Measurements from ENCODE around the gene RIN1. TPM values are rescaled to one million over a fixed set of nuclear protein-coding genes. Genes with fewer than 3 reads are reported as not detected.
A peak's percentile ranks its signal among the peaks of the same experiment; 100 is the strongest.

RIN1 gene
- total RNA-seq, 2 experiments from 2014 or later, result 1.3 TPM

DNA sequence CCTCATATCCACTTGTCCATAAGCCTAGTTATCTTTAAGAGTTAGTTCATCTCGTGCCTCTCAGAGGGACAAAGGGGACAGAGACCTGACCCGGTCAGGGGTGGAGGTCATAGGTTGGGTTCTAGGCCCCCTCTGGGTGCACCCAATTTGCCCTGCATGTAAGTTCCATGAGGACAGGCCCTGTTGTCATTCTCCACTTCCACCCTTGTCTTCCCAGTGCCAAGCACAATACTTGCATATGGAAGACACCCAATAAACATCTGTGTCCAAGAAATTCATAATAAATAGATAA is 46.0 kb downstream of the RIN1 start:
- H3K9me3 Mint-ChIP-seq (ENCODE audit: insufficient read depth), result no peaks in the 10 kb centered on the region
- peaks cover 42% of the 10 kb centered on the region for H3K4me1 Mint-ChIP-seq (ENCODE audit: low read depth)
- peak overlapping the region; percentile 85 for H3K4me3 Mint-ChIP-seq
- peaks cover 26% of the 10 kb centered on the region for H3K27me3 Mint-ChIP-seq (ENCODE audit: low read depth)
- POLR2A ChIA-PET, result no interaction called here
- CTCF ChIA-PET, result interaction anchor here (1.7 kb wide), 2 partner anchors 21 to 22 kb away, joined by 4 to 10 read pairs; no protein-coding TSS in a partner anchor
- ATAC-seq (no peak), DNase-seq (no peak)
- peaks cover 4% of the 10 kb centered on the region for H3K36me3 Mint-ChIP-seq (ENCODE audit: low read depth)
- peak overlapping the region; percentile 24 for H3K27ac Mint-ChIP-seq

DNA sequence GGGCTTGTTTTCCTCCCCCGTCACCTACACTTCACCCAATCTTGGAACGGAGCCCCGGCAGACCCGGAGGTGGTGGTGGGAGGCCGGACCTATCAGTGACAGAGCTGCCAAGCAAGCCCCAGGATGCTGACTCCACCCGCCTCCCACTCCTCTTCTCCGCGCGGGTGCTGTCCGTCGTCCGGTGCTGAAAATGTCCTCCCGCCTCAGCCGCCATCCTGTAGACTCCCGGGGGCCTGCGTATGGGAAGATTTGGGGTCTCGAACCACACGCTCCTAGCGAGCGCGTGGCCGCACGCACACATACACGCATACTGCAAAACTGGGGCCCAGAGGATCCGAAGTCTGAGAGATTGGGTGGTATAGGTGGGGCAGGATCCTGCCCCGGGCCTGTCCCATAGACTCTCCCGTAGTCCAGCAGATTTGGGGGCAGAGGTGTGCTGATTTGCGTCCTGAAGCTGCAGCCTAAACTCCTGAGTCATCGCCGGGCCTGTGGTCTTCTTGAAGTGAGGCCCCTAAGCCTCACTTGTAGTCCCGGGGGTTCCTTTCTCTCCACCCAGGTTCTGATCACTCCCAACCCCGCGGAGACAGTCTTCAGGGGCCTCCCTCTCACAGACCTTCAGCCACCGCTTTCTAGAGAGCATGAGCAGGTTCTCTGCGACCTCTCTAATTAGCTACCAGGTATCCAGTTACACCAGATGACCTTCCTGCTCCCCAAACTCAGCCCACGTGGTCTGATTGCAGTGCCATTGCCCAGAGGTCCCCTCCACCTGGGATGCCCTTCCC is 46.5 kb downstream of the RIN1 start:
- peak overlapping the region; percentile 91 for H3K27ac Mint-ChIP-seq
- DNase-seq (peak; percentile 87), ATAC-seq (peak; percentile 62)
- H3K9me3 Mint-ChIP-seq (ENCODE audit: insufficient read depth), result no peaks in the 10 kb centered on the region
- peaks cover 4% of the 10 kb centered on the region for H3K36me3 Mint-ChIP-seq (ENCODE audit: low read depth)
- H3K4me3 Mint-ChIP-seq, result peak overlapping the region; percentile 85
- H3K27me3 Mint-ChIP-seq (ENCODE audit: low read depth), result peaks cover 26% of the 10 kb centered on the region
- POLR2A ChIA-PET, result interaction anchor here (0.8 to 2.1 kb wide), 9 partner anchors 9 to 237 kb away, joined by 3 to 7 read pairs (median 4); partner anchors contain the start of gene RAB1B
- CTCF ChIA-PET, result interaction anchor here (0.7 to 3.0 kb wide), 27 partner anchors 10 to 578 kb away, joined by 3 to 13 read pairs (median 4); partner anchors contain the start of genes BRMS1, KAT5 and RIN1
- peaks cover 42% of the 10 kb centered on the region for H3K4me1 Mint-ChIP-seq (ENCODE audit: low read depth)

DNA sequence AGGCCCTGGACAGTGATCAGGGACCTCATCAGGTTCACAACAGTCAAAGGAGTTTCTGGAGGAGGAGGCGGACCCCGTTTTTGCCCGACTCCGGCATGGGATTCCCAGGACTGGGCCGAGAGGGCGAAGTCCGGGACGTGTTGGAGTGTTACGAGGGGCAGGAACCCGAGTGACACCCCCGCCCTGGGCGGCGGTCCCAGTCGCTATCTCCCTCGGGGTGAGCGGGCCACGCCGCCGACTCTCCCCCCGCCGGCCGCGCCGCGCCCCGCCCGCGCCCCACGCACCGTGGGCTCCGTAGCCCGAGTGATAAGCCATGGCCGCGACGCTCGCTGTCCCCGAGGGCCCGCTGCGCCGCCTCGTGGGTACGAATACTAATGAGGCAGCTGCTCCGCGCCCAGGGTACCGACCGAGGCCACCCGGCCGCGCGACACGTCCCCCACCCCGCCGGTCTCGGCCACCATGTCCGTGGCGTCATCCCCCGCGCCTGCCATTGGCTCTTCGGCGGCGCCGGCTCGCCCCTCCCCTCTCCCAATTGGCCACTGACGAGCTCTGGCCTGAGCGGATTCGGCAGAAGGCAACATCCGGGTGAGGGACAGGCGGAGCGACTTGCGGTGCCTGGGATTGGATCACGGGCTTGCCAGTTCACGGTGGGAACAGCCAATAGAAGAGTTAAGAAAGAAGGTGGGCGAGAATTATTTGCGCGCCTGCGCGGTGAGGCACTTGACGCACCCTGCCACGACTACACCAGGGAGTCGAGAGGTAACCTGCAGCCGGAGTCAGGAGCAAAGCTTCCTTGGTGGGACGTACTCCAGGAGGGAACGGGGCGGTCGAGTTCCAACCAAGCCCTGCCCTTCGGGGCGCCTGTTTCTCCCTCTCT is 47.3 kb downstream of the RIN1 start, which contains the start of gene YIF1A:
Gene YIF1A (minus strand): TSS at position 473 of the 877 bp plus-strand sequence. CDS start 158 bp downstream, at position 315.
- DNase-seq, result peak; percentile 99
- H3K27ac Mint-ChIP-seq, result peak within 1 kb of the TSS; percentile 91
- peak within 1 kb of the TSS; percentile 85 for H3K4me3 Mint-ChIP-seq
- ChIA-PET CTCF (interaction anchor here (0.7 to 3.0 kb wide), 28 partner anchors 9 to 577 kb away, joined by 3 to 13 read pairs (median 4); partner anchors contain the start of genes BRMS1, KAT5, RBM4B and RIN1), POLR2A (interaction anchor here (0.8 to 2.1 kb wide), 11 partner anchors 9 to 236 kb away, joined by 3 to 7 read pairs (median 4); partner anchors contain the start of gene RAB1B)
- H3K4me1 Mint-ChIP-seq (ENCODE audit: low read depth), result peaks cover 42% of the 10 kb centered on the region
- H3K36me3 Mint-ChIP-seq (ENCODE audit: low read depth), result peaks cover 4% of the 10 kb centered on the region
- ATAC-seq, result peak; percentile 95
- H3K9me3 Mint-ChIP-seq (ENCODE audit: insufficient read depth), result no peaks in the 10 kb centered on the region
- peaks cover 26% of the 10 kb centered on the region for H3K27me3 Mint-ChIP-seq (ENCODE audit: low read depth)

GRCh38 chr11:66287889-66288670 is 48.2 kb downstream of the RIN1 start:
- ChIA-PET POLR2A (interaction anchor here (0.8 to 2.1 kb wide), 5 partner anchors 11 to 56 kb away, joined by 3 to 7 read pairs (median 3); partner anchors contain the start of genes CD248 and RAB1B), CTCF (interaction anchor here (0.9 to 3.0 kb wide), 16 partner anchors 8 to 576 kb away, joined by 3 to 13 read pairs (median 4); partner anchors contain the start of genes KAT5, RAB1B, RBM4B and RIN1)
- ATAC-seq (no peak), DNase-seq (no peak)
- Mint-ChIP-seq H3K4me1 (ENCODE audit: low read depth) (peaks cover 45% of the 10 kb centered on the region), H3K36me3 (ENCODE audit: low read depth) (peaks cover 4% of the 10 kb centered on the region), H3K27ac (peak overlapping the region; percentile 85), H3K4me3 (peak overlapping the region; percentile 85), H3K27me3 (ENCODE audit: low read depth) (peaks cover 20% of the 10 kb centered on the region), H3K9me3 (ENCODE audit: insufficient read depth) (no peaks in the 10 kb centered on the region)

DNA sequence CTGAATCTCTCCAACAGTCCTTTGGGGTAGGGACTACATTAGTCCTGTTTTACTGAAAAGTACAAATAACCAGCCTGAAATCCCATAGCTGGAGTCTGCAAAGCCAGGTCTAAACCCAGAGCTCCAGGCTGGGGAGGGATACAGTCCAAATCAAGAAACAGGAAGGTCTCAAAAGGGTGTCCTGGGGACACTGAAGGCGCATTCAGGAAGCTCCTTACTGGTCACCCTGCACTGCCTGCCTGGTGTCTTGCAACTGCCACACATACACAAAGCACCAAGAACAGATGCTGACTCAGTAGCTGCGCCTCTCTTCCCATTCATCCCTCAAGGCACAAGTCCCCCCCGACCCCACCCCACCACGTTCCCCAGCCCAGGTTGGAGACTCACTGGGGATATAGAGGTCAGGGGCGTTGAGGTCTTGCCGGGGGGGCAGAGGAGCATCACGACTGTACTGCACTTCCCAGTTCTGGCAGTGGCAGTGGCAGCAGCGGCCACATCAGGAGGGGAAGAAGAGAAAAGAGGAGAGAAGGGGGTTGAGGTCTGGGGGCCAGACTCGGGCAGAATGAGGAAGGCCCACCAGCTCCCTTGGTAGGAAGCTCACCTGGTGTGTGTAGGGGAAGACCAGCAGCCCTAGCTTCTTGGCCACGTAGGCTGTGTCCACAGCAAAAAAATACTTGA is 48.9 kb downstream of the RIN1 start:
- ATAC-seq (no peak), DNase-seq (no peak)
- ChIA-PET CTCF (interaction anchor here (1.3 to 3.0 kb wide), 7 partner anchors 19 to 218 kb away, joined by 3 to 13 read pairs (median 4); partner anchors contain the start of gene RAB1B), POLR2A (interaction anchor here (0.6 to 1.4 kb wide), 5 partner anchors 10 to 282 kb away, joined by 3 read pairs; partner anchors contain the start of gene CD248)
- H3K4me1 Mint-ChIP-seq (ENCODE audit: low read depth), result peaks cover 49% of the 10 kb centered on the region
- peaks cover 14% of the 10 kb centered on the region for H3K27me3 Mint-ChIP-seq (ENCODE audit: low read depth)
- peak overlapping the region; percentile 54 for H3K27ac Mint-ChIP-seq
- H3K4me3 Mint-ChIP-seq, result peak overlapping the region; percentile 85
- peaks cover 2% of the 10 kb centered on the region for H3K36me3 Mint-ChIP-seq (ENCODE audit: low read depth)
- no peaks in the 10 kb centered on the region for H3K9me3 Mint-ChIP-seq (ENCODE audit: insufficient read depth)

- peaks cover 14% of the 10 kb centered on the region for H3K27me3 Mint-ChIP-seq (ENCODE audit: low read depth)
- no peaks in the 10 kb centered on the region for H3K9me3 Mint-ChIP-seq (ENCODE audit: insufficient read depth)
- peaks cover 2% of the 10 kb centered on the region for H3K36me3 Mint-ChIP-seq (ENCODE audit: low read depth)
- H3K4me1 Mint-ChIP-seq (ENCODE audit: low read depth), result peaks cover 55% of the 10 kb centered on the region
- ChIA-PET POLR2A (interaction anchor here (0.6 to 1.4 kb wide), 3 partner anchors 16 to 70 kb away, joined by 3 read pairs; no protein-coding TSS in a partner anchor), CTCF (interaction anchor here (1.1 to 1.9 kb wide), 3 partner anchors 18 to 64 kb away, joined by 3 to 7 read pairs (median 4); partner anchors contain the start of gene RAB1B)
- DNase-seq (no peak), ATAC-seq (no peak)
- no peak overlapping the region for H3K27ac Mint-ChIP-seq
- H3K4me3 Mint-ChIP-seq, result no peak overlapping the region
These were observed 49.5 kb downstream of the RIN1 start for GRCh38 chr11:66286699-66287098.

DNA sequence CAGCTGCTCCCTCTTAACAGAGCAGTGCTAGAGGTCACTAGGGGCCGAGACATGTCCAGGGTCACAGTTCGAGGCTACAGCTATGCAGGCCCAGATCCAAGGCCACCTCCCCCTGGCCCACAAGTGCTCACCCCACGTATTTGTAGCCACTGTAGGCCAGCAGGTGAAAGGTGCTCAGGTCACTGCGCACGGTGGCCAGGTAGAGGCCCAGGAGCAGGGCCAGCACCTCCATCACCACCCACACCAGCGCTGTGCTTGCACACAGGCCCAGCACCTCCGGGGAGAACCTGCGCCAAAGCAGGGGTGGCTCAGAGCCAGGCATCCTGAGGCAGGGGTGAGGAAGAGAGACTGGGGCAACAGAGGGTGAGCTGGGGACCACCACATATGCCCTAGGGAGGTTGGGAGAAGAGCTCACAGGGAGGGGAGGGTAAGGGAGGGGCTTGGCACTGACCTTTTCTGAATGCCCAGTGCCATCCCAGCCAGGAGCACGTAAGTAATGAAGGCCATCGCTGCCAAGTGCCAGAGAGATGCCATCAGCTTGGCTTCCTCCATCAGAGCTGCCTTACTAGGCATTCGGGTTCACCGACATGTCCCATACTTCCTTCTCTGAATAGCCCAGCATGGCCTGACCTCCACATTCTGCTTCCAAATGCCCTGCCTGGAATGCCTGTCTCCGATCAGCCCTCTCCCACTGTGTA is 50.8 kb downstream of the RIN1 start:
- ChIA-PET CTCF (interaction anchor here (1.0 to 1.9 kb wide), 3 partner anchors 13 to 63 kb away, joined by 3 to 7 read pairs (median 4); no protein-coding TSS in a partner anchor), POLR2A (interaction anchor here (1.0 to 1.1 kb wide), 2 partner anchors 17 to 283 kb away, joined by 3 read pairs; partner anchors contain the start of gene BANF1)
- no peaks in the 10 kb centered on the region for H3K9me3 Mint-ChIP-seq (ENCODE audit: insufficient read depth)
- H3K36me3 Mint-ChIP-seq (ENCODE audit: low read depth), result peaks cover 2% of the 10 kb centered on the region
- ATAC-seq (no peak), DNase-seq (no peak)
- H3K27ac Mint-ChIP-seq, result no peak overlapping the region
- peaks cover 5% of the 10 kb centered on the region for H3K27me3 Mint-ChIP-seq (ENCODE audit: low read depth)
- peaks cover 59% of the 10 kb centered on the region for H3K4me1 Mint-ChIP-seq (ENCODE audit: low read depth)
- no peak overlapping the region for H3K4me3 Mint-ChIP-seq

DNA sequence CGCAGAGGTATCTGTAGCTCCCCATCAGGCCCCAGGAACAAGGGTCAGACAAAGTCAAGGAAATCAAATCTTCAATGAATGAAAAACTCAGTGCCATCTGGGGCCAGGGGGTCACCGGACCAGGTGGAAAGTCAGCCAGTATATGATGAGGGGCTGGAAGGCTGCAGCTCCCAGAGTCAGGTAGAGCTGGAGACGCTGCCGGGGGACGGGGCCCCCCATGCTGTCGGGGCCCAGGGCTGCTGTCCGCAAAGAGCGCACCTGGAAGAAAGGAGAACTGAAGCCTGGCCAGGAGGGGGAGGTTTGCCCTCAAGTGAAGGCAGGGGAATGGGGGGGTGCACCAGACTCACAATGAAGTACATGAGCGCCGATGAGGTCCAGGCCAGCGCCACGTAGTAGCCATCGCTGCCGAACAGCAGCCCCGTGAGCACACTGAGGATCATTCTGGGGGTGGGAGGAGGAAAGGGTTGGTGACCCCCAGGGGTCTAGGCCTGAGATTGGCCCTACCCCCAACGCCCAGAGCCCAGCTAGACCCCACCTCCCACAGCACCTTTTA is 51.6 kb downstream of the RIN1 start:
- ChIA-PET CTCF (interaction anchor here (0.6 to 6.3 kb wide), 2 partner anchors 14 to 27 kb away, joined by 3 to 64 read pairs; partner anchors contain the start of gene RAB1B), POLR2A (no interaction called here)
- Mint-ChIP-seq H3K4me1 (ENCODE audit: low read depth) (peaks cover 51% of the 10 kb centered on the region), H3K27me3 (ENCODE audit: low read depth) (peaks cover under 1% of the 10 kb centered on the region), H3K4me3 (no peak overlapping the region), H3K9me3 (ENCODE audit: insufficient read depth) (no peaks in the 10 kb centered on the region), H3K27ac (no peak overlapping the region), H3K36me3 (ENCODE audit: low read depth) (peaks cover 2% of the 10 kb centered on the region)
- DNase-seq (no peak), ATAC-seq (no peak)

GRCh38 chr11:66283461-66284105 is 52.7 kb downstream of the RIN1 start:
- DNase-seq, result no peak
- POLR2A ChIA-PET, result no interaction called here
- no peak overlapping the region for H3K4me3 Mint-ChIP-seq

More at GRCh38 chr11:66283461-66284105, 52.7 kb downstream of the RIN1 start:
- H3K27ac Mint-ChIP-seq, result no peak overlapping the region
- CTCF ChIA-PET, result interaction anchor here (0.9 to 6.3 kb wide), 9 partner anchors 8 to 148 kb away, joined by 3 to 64 read pairs (median 6); partner anchors contain the start of genes RAB1B and TMEM151A
- ATAC-seq, result no peak
- H3K9me3 Mint-ChIP-seq (ENCODE audit: insufficient read depth), result no peaks in the 10 kb centered on the region
- H3K36me3 Mint-ChIP-seq (ENCODE audit: low read depth), result peaks cover 2% of the 10 kb centered on the region
- H3K4me1 Mint-ChIP-seq (ENCODE audit: low read depth), result peaks cover 50% of the 10 kb centered on the region
- peaks cover 7% of the 10 kb centered on the region for H3K27me3 Mint-ChIP-seq (ENCODE audit: low read depth)
